Measurements from ENCODE around the gene TBXAS1.

DNA sequence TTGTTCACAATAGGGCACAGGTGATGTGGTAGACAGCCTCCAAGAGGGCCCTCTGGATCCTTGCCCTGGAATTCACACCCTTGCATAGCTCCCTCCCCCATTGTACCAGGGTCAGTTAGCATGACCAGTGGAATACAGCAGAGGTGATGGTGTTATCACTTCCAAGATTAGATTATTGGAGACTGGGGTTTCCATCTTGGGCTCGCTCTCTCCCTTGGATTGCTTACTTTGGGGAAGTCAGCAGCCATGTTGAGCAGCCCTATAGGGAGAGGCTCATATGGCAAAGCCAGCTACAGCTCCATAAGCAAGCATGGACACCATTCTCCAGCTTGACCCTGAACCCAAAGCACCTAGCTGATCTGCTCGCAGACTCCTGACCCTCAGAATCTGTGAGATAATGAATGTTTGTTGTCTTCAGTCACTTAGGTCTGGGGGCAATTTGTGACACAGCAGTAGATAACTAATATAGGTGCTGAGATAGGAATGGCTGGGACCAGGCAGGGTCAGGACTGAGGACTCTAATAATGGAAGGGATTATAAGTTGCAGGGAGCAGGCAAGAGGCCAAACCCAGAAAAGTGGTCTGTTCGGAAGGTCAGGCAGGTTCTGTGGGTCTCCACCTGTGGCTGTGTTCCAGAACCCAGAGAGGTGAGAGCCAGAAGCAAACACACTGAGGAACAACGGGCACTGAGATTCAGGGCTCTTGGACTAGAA, 22.9 kb downstream of the TBXAS1 start:
- TF ChIP-seq, protein P1, sequence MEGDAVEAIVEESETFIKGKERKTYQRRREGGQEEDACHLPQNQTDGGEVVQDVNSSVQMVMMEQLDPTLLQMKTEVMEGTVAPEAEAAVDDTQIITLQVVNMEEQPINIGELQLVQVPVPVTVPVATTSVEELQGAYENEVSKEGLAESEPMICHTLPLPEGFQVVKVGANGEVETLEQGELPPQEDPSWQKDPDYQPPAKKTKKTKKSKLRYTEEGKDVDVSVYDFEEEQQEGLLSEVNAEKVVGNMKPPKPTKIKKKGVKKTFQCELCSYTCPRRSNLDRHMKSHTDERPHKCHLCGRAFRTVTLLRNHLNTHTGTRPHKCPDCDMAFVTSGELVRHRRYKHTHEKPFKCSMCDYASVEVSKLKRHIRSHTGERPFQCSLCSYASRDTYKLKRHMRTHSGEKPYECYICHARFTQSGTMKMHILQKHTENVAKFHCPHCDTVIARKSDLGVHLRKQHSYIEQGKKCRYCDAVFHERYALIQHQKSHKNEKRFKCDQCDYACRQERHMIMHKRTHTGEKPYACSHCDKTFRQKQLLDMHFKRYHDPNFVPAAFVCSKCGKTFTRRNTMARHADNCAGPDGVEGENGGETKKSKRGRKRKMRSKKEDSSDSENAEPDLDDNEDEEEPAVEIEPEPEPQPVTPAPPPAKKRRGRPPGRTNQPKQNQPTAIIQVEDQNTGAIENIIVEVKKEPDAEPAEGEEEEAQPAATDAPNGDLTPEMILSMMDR (IDR thresholded peaks at IDR 0.05), result no peak
- no peak for TF ChIP-seq POLR2A (IDR thresholded peaks at IDR 0.05)
- TF ChIP-seq POLR2AphosphoS5 (IDR thresholded peaks at IDR 0.05), result no peak

All from transverse colon (tissue), 4 donors.